GM21423 (cell line): ENCODE measurements around the gene KIAA1671.

Experiments used
- ATAC-seq: cut with Tn5 transposase; IDR thresholded peaks from one replicate; pipeline ENCODE4 v1.9.1; 2021; ENCODE audit warnings: mild to moderate bottlenecking, moderate library complexity; ENCODE audit not compliant: unreplicated experiment

KIAA1671 gene

GRCh38 chr22:25061605-25062376, 109.3 kb downstream of the KIAA1671 start:
- ATAC-seq, result no peak

GRCh38 chr22:25062386-25063085, 110.0 kb downstream of the KIAA1671 start:
- ATAC-seq, result no peak

- ATAC-seq, result no peak
These were observed 112.5 kb downstream of the KIAA1671 start for GRCh38 chr22:25064894-25065560.

- ATAC-seq, result no peak
These were observed 114.4 kb downstream of the KIAA1671 start for GRCh38 chr22:25066861-25067435.

- ATAC-seq, result no peak
These were observed 115.4 kb downstream of the KIAA1671 start for GRCh38 chr22:25067851-25068421.

GRCh38 chr22:25068707-25069106, 116.2 kb downstream of the KIAA1671 start:
- no peak for ATAC-seq

GRCh38 chr22:25069426-25069757, 116.9 kb downstream of the KIAA1671 start:
- no peak for ATAC-seq

GRCh38 chr22:25069758-25070481, 117.4 kb downstream of the KIAA1671 start:
- ATAC-seq, result no peak

- no peak for ATAC-seq
These were observed 118.4 kb downstream of the KIAA1671 start for GRCh38 chr22:25070956-25071355.

GRCh38 chr22:25071720-25072119, 119.2 kb downstream of the KIAA1671 start:
- ATAC-seq, result no peak

GRCh38 chr22:25072406-25072805, 119.9 kb downstream of the KIAA1671 start:
- ATAC-seq, result no peak

GRCh38 chr22:25076336-25076735, 123.8 kb downstream of the KIAA1671 start:
- no peak for ATAC-seq

- no peak for ATAC-seq
These were observed 124.5 kb downstream of the KIAA1671 start for GRCh38 chr22:25077056-25077455.

- no peak for ATAC-seq
These were observed 125.4 kb downstream of the KIAA1671 start for GRCh38 chr22:25077964-25078363.

- ATAC-seq, result no peak
These were observed 126.1 kb downstream of the KIAA1671 start for GRCh38 chr22:25078591-25078990.

GRCh38 chr22:25080855-25081254, 128.3 kb downstream of the KIAA1671 start:
- ATAC-seq, result no peak

GRCh38 chr22:25081409-25081824, 128.9 kb downstream of the KIAA1671 start:
- ATAC-seq, result no peak

- ATAC-seq, result no peak
These were observed 129.6 kb downstream of the KIAA1671 start for GRCh38 chr22:25082096-25082495.

- ATAC-seq, result no peak
These were observed 130.7 kb downstream of the KIAA1671 start for GRCh38 chr22:25083056-25083806.

GRCh38 chr22:25083807-25084200, 131.3 kb downstream of the KIAA1671 start:
- ATAC-seq, result no peak
